ENCODE measurements around the gene GALNTL6. TPM values are rescaled to one million over a fixed set of nuclear protein-coding genes. Genes with fewer than 3 reads are reported as not detected.

The GALNTL6 gene
- total RNA-seq, 1 donor: under 0.01 TPM

GRCh38 chr4:172630280-172630679 lies 817.1 kb downstream of the GALNTL6 start:
- H3K4me1 ChIP-seq (ENCODE audit: insufficient read depth, low read length): no peaks in the 10 kb centered on the region
- H3K9me3 ChIP-seq (ENCODE audit: low read depth, low read length): peaks cover 3% of the 10 kb centered on the region
- no peak overlapping the region for H3K4me2 ChIP-seq (ENCODE audit: insufficient read depth, low read length)
- no peak overlapping the region for H3K4me3 ChIP-seq (ENCODE audit: insufficient read depth, low read length)
- no peaks in the 10 kb centered on the region for H3K27me3 ChIP-seq (ENCODE audit: insufficient read depth, low read length)
- TF ChIP-seq, protein P1, sequence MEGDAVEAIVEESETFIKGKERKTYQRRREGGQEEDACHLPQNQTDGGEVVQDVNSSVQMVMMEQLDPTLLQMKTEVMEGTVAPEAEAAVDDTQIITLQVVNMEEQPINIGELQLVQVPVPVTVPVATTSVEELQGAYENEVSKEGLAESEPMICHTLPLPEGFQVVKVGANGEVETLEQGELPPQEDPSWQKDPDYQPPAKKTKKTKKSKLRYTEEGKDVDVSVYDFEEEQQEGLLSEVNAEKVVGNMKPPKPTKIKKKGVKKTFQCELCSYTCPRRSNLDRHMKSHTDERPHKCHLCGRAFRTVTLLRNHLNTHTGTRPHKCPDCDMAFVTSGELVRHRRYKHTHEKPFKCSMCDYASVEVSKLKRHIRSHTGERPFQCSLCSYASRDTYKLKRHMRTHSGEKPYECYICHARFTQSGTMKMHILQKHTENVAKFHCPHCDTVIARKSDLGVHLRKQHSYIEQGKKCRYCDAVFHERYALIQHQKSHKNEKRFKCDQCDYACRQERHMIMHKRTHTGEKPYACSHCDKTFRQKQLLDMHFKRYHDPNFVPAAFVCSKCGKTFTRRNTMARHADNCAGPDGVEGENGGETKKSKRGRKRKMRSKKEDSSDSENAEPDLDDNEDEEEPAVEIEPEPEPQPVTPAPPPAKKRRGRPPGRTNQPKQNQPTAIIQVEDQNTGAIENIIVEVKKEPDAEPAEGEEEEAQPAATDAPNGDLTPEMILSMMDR (IDR thresholded peaks at IDR 0.05; ENCODE audit: extremely low read depth, low read depth, low read length): no peak
- H2AFZ ChIP-seq (ENCODE audit: low read length): no peak overlapping the region
- H3K27ac ChIP-seq (ENCODE audit: low read depth, low read length): no peak overlapping the region
- no peaks in the 10 kb centered on the region for H3K36me3 ChIP-seq (ENCODE audit: insufficient read depth, low read length)
- H3K79me2 ChIP-seq (ENCODE audit: insufficient read depth, low read length): no peaks in the 10 kb centered on the region
- H4K20me1 ChIP-seq (ENCODE audit: insufficient read depth, low read length): no peaks in the 10 kb centered on the region
- no peak for DNase-seq (ENCODE audit: insufficient read length, low spot score, missing footprints)

- DNase-seq (ENCODE audit: insufficient read length, low spot score, missing footprints): no peak
- Histone ChIP-seq H3K79me2 (ENCODE audit: insufficient read depth, low read length) (no peaks in the 10 kb centered on the region), H3K9me3 (ENCODE audit: low read depth, low read length) (peaks cover under 1% of the 10 kb centered on the region), H3K27ac (ENCODE audit: low read depth, low read length) (no peak overlapping the region), H3K4me3 (ENCODE audit: insufficient read depth, low read length) (no peak overlapping the region), H3K27me3 (ENCODE audit: insufficient read depth, low read length) (no peaks in the 10 kb centered on the region), H3K4me1 (ENCODE audit: insufficient read depth, low read length) (no peaks in the 10 kb centered on the region), H2AFZ (ENCODE audit: low read length) (no peak overlapping the region), H4K20me1 (ENCODE audit: insufficient read depth, low read length) (no peaks in the 10 kb centered on the region), H3K36me3 (ENCODE audit: insufficient read depth, low read length) (no peaks in the 10 kb centered on the region), H3K4me2 (ENCODE audit: insufficient read depth, low read length) (no peak overlapping the region)
- TF ChIP-seq, protein P1 (IDR thresholded peaks at IDR 0.05; ENCODE audit: extremely low read depth, low read depth, low read length): no peak
Observed at GRCh38 chr4:172631832-172632231, 818.6 kb downstream of the GALNTL6 start.

DNA sequence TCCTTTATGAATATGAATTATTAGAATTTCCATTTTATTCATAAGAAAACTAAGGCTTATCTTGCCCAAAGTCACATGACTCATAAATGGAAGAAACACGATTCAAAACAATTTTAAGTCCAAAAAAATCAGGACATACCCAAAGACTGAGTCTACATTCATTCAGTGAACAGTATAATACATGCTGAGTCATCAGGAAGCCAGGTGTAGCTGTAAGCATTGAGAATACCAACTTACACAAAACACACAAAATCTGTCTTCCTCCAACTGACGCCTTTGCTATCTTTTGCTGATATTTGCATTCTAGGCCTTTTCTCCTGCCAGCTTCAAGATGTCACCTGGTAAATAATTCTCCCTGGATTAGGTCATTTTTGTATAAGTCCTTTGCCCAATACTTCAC lies 835.3 kb downstream of the GALNTL6 start:
- TF ChIP-seq, protein P1 (IDR thresholded peaks at IDR 0.05; ENCODE audit: extremely low read depth, low read depth, low read length): no peak
- no peaks in the 10 kb centered on the region for H3K36me3 ChIP-seq (ENCODE audit: insufficient read depth, low read length)
- no peaks in the 10 kb centered on the region for H3K4me1 ChIP-seq (ENCODE audit: insufficient read depth, low read length)
- H3K27me3 ChIP-seq (ENCODE audit: insufficient read depth, low read length): no peaks in the 10 kb centered on the region
- no peak for DNase-seq (ENCODE audit: insufficient read length, low spot score, missing footprints)
- no peak overlapping the region for H2AFZ ChIP-seq (ENCODE audit: low read length)
- no peak overlapping the region for H3K4me3 ChIP-seq (ENCODE audit: insufficient read depth, low read length)
- H3K4me2 ChIP-seq (ENCODE audit: insufficient read depth, low read length): no peak overlapping the region
- H3K27ac ChIP-seq (ENCODE audit: low read depth, low read length): no peak overlapping the region
- no peaks in the 10 kb centered on the region for H3K79me2 ChIP-seq (ENCODE audit: insufficient read depth, low read length)
- H3K9me3 ChIP-seq (ENCODE audit: low read depth, low read length): no peaks in the 10 kb centered on the region
- no peaks in the 10 kb centered on the region for H4K20me1 ChIP-seq (ENCODE audit: insufficient read depth, low read length)

DNA sequence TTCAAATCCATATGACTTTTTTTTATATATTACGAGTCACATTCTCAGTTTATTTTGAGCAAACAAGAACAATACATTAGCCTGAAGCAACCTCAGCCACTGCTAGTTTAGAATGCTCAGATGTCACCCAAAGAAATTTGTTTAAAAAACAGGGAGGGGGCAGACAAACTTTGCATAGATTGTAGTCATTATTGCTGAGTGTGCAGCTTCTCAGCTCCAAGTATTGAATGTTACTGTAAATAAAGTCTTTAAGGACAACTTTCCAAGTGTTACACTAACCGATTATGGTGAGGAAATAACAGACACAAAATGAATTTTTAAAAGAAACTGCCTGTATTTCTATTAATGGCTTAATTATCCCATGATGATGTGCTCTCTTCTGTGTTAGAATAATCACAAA lies 835.9 kb downstream of the GALNTL6 start:
- Histone ChIP-seq H2AFZ (ENCODE audit: low read length) (no peak overlapping the region), H3K4me1 (ENCODE audit: insufficient read depth, low read length) (no peaks in the 10 kb centered on the region), H3K36me3 (ENCODE audit: insufficient read depth, low read length) (no peaks in the 10 kb centered on the region), H3K4me3 (ENCODE audit: insufficient read depth, low read length) (no peak overlapping the region), H3K79me2 (ENCODE audit: insufficient read depth, low read length) (no peaks in the 10 kb centered on the region), H3K27ac (ENCODE audit: low read depth, low read length) (no peak overlapping the region), H3K9me3 (ENCODE audit: low read depth, low read length) (no peaks in the 10 kb centered on the region), H3K4me2 (ENCODE audit: insufficient read depth, low read length) (no peak overlapping the region), H4K20me1 (ENCODE audit: insufficient read depth, low read length) (no peaks in the 10 kb centered on the region), H3K27me3 (ENCODE audit: insufficient read depth, low read length) (no peaks in the 10 kb centered on the region)
- no peak for DNase-seq (ENCODE audit: insufficient read length, low spot score, missing footprints)
- TF ChIP-seq, protein P1 (IDR thresholded peaks at IDR 0.05; ENCODE audit: extremely low read depth, low read depth, low read length): no peak

Measured in osteoblast (primary cell).